Tibial nerve (tissue), 4 donors: ENCODE measurements around the gene SS18.

ENCODE experiments used
- CTCF ChIP-seq, 5 experiments: fragments of 200-600 bp in 3 of 5; fragments of 450-650 bp in 2 of 5; sonication (generic) in 3 of 5; IDR thresholded peaks; one replicate each; pipeline ENCODE4 v1.5.1; 2016 to 2019; ENCODE audit warnings: antibody characterized with exemption in 5 of 5, mild to moderate bottlenecking in 3 of 5, moderate library complexity in 2 of 5
- EP300 ChIP-seq, 2 donors: sonication (generic); formaldehyde crosslinking; IDR thresholded peaks; one replicate each; pipeline ENCODE4 v1.6.1; 2017; ENCODE audit warnings: antibody characterized with exemption in 2 of 2, mild to moderate bottlenecking in 1 of 2

GRCh38 chr18:26127786-26128185 lies 37.4 kb upstream of the SS18 start:
- TF ChIP-seq CTCF (IDR thresholded peaks at IDR 0.05) (no peak), EP300 (IDR thresholded peaks at IDR 0.05) (no peak)
